Adipose tissue (tissue), 3 donors: ENCODE results near the gene CLTC. TPM values are rescaled to one million over a fixed set of nuclear protein-coding genes. Genes with fewer than 3 reads are reported as not detected.

Source experiments
- polyA plus RNA-seq, 3 donors: library from polyadenylated mRNA; stranded (reverse); fragments of 200-250 nt; gene quantifications; one replicate each; pipeline ENCODE4 v1.2.3, GENCODE V29; 2013
- donor health status: healthy with polysubstance abuse.
- donor health status: Bipolar disorder and iron deficiency.
- donor health status: healthy.

Gene CLTC
- polyA plus RNA-seq, 3 donors, result 30.8 to 69.4 (median 59.4) TPM

Other genes starting within 250 kb of the CLTC start
- 10 to 100 TPM; 14.8 to 17.2 (median 15.5) TPM for gene DHX40, start 54.3 kb upstream of the CLTC start, polyA plus RNA-seq
- 10 to 100 TPM; 12.8 to 35.4 (median 24.0) TPM for gene PTRH2, start 87.5 kb downstream of the CLTC start, polyA plus RNA-seq
- gene VMP1, start 87.8 kb downstream of the CLTC start, polyA plus RNA-seq, result 100 to 1,000 TPM in 1 of 3 donors, 10 to 100 TPM in 2; 53.2 to 143 (median 55.5) TPM